NCI-H345 treated with DMSO at 0.1 percent for 48 hours (cell line): ENCODE data around the gene PLD1.

Experiments used
- DNase-seq: peaks from one replicate; lab custom pipeline; 2025; ENCODE audit not compliant: unreplicated experiment; lab: John Stamatoyannopoulos, UW

PLD1 gene

GRCh38 chr3:171839270-171839669, 29.0 kb upstream of the PLD1 start:
- DNase-seq, result no peak

GRCh38 chr3:171838218-171838720, 28.0 kb upstream of the PLD1 start:
- no peak for DNase-seq

GRCh38 chr3:171837698-171838097, 27.4 kb upstream of the PLD1 start:
- no peak for DNase-seq

GRCh38 chr3:171836855-171837254, 26.6 kb upstream of the PLD1 start:
- DNase-seq, result no peak

GRCh38 chr3:171835613-171836012, 25.3 kb upstream of the PLD1 start:
- DNase-seq, result no peak

GRCh38 chr3:171835116-171835515, 24.8 kb upstream of the PLD1 start:
- DNase-seq, result no peak

GRCh38 chr3:171834461-171834801, 24.1 kb upstream of the PLD1 start:
- no peak for DNase-seq

GRCh38 chr3:171833789-171834460, 23.6 kb upstream of the PLD1 start:
- DNase-seq, result no peak

- no peak for DNase-seq
Observed at GRCh38 chr3:171832989-171833388, 22.7 kb upstream of the PLD1 start.

GRCh38 chr3:171831936-171832335, 21.7 kb upstream of the PLD1 start:
- DNase-seq, result no peak

GRCh38 chr3:171830518-171830875, 20.2 kb upstream of the PLD1 start:
- DNase-seq, result no peak

- no peak for DNase-seq
Observed at GRCh38 chr3:171829841-171830517, 19.7 kb upstream of the PLD1 start.

GRCh38 chr3:171828902-171829770, 18.9 kb upstream of the PLD1 start:
- no peak for DNase-seq

GRCh38 chr3:171827836-171828458, 17.7 kb upstream of the PLD1 start:
- DNase-seq, result no peak

GRCh38 chr3:171827385-171827784, 17.1 kb upstream of the PLD1 start:
- no peak for DNase-seq

GRCh38 chr3:171825222-171825828, 15.0 kb upstream of the PLD1 start:
- no peak for DNase-seq

- no peak for DNase-seq
Observed at GRCh38 chr3:171824824-171825221, 14.5 kb upstream of the PLD1 start.

GRCh38 chr3:171824116-171824515, 13.8 kb upstream of the PLD1 start:
- no peak for DNase-seq

GRCh38 chr3:171822431-171823106, 12.3 kb upstream of the PLD1 start:
- DNase-seq, result no peak

- DNase-seq, result no peak
Observed at GRCh38 chr3:171821778-171822358, 11.6 kb upstream of the PLD1 start.
